ENCODE measurements around the gene DOCK10.

GRCh38 chr2:224958462-224958857 lies 83.8 kb downstream of the DOCK10 start:
- TF ChIP-seq CTCF (IDR thresholded peaks at IDR 0.05; ENCODE audit: borderline replicate concordance, extremely low read depth, low read length, poor library complexity, severe bottlenecking) (no peak), EZH2 (IDR thresholded peaks at IDR 0.05; ENCODE audit: borderline replicate concordance, low read depth, low read length, severe bottlenecking) (no peak)

Data from DND-41 (cell line).